T-helper 9 cell (primary cell): ENCODE measurements around the gene ROBO2.

ENCODE experiments used
- DNase-seq: peaks from one replicate; pipeline ENCODE4 v3.0.0-alpha.2; 2020

Gene ROBO2

DNA sequence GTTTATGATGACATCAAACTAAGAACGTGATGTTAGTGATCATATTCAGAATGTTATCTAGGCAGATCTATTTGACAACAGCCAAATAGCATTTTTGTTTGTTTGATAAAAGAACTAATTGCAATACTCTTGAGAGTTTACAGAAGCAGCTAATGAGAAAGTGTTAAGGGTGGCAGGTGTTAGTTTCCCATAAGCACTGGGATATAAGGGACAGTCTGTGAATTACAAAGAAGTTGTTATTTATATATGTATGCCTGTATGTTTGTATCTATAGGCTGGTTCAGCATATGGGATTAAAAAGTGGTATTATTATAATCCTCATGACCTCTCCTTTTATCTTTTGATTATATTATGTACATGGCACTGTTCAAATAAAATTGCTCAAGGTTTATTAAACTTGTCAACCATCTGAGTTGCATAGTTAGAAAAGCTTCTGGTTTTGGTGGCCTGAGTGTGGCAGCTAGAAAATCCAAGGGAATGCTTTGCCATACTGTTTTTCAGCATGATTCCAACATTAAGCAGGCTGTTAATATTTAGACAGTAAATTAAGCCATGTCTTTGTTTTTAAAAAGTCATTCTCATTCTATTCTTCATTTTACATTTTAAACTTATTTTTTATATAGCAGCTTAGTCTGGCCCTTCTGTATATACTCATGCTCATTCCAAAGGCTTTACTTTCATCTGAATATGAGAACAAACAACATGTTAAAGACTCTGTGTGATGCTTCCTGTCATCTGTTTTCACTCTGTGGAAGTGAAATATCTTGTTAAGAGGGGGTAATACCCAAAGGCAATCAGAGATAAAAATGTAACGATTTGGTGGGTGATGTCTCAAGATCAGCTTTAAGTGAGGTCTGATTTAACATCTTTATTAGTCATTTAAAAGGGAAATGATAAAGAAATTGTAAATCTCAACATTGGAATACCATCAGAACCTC is 13.1 kb downstream of the ROBO2 start:
- no peak for DNase-seq

DNA sequence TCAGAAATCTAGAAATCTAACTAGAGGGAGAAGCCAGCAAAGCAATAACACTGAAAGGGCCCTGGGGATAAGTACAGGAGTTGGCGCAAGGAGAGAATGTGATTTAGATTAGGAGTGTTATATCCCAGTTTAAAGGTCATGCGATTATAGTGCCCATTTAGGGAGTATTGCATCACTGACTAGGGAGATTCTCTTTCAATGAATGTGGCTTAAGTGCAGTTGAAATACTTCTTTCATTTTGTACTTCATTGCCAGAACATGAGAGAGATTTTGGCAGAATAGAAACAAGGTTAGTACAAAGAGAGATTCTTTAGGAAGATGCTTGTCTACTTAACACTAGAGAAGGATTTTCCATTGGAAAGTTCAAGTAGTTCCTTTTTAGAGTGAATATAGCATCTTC is 13.9 kb downstream of the ROBO2 start:
- DNase-seq, result no peak

DNA sequence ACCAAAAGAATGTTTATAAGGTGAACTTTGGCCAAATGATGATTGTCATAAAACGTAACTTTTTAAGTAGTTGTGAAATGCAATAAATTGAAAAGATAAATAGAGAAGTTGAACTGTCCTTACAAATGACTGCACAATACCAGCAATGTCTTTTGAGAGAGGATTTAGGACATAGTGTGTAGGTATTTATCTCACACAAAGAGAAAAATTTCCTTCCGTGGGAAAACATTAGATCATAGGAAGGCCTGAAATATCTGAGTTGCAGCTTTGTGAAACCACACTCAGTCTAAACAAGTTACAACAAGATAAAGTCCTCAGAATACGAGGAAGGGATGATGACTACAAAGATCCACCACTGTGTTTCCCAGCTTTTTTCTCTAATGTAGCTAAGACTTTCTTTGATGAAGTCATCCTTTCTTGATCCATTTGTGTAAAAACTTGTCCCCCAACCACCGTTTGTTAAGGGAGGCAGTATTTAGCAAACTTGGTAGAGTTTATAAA is 16.0 kb downstream of the ROBO2 start:
- no peak for DNase-seq

DNA sequence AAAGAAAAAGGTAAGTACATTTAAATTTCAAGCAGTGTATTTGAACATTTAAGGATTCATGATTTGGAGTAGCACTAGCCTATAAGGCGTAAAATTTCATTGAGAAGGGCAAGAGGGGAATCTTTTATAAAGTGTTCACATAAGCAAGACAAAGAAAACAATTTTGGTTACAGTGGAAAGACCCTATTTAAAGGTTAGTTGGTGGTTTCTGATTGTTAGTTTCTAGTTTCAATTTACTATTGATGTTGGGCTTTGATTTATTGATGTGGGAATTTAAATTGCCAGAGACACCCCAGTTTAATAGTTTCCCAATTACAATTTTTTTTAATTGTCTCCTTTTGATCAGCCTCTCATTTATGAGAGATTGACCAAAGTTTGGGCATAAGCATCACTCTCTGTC is 19.5 kb downstream of the ROBO2 start:
- no peak for DNase-seq

DNA sequence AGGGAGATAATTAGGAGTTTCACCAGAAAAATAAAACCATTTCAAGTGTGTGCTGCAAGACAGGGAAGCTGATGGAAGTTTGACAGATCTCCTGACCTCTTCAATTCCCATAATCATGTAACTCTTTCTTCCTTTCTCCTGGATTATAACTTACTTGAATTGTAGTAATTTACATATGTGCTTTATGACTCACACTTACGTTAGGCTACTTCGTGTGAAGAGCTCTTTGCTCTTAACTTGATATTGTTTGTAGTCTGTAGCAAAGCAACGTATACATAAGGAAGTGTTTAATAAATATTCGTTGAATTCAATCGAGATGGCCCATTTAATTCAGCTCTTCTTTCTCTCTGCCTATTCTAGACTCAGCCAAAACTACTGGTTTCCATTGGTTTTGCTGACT is 23.5 kb downstream of the ROBO2 start:
- DNase-seq, result no peak

DNA sequence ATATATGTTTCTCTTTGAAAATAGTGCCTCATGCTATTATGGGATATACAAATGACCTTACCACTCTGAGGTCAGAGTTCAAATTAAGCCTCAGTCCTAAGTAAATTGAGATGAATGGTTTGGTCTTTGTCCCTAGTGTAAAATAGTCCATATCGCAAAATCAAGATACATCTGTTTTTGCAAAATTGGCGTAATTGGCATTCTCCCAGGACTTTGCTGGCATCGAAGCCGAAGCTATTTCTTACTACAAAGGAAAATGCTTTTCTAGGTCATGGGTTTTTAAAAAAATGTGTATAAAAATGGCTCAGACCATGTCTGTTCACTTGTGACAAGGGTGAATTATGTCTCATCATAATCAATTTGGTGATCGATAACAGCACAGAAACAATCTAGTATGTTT is 25.9 kb downstream of the ROBO2 start:
- no peak for DNase-seq

DNA sequence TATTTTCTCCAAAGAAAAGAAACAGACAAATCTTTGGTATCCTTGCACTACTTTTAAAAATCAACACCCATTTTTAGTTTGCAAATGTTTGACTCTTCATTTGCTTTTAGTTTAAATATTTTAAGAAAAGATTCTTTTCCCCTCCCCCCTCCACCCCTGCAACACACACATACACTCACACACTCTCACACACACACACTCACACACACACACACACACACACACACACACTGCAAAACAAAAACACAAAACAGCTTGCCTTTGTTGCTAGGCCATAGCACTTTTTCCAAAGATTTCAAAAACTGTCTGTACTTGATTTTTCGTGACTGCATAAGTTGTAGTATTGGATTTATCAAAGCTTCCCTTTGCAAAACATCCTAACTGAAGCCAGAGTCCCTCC is 26.9 kb downstream of the ROBO2 start:
- no peak for DNase-seq

DNA sequence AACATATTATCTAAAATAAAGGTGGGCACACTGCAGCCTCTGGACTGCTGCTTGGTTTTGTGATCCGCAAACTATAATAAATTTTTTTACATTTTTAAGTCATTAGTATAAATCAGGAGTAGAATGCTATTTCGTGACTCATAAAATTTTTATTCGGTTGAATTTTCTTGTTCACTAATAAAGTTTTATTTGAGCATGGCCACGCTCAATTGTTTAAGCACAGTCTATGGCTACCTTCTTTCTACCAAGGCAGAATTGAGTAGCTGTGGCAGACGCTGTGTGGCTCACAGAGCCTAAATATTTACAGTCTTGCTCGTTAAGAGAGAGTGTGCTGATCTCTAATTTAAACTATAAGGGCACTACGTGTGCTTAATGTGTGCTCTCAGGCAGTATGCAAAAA is 28.9 kb downstream of the ROBO2 start:
- no peak for DNase-seq

DNA sequence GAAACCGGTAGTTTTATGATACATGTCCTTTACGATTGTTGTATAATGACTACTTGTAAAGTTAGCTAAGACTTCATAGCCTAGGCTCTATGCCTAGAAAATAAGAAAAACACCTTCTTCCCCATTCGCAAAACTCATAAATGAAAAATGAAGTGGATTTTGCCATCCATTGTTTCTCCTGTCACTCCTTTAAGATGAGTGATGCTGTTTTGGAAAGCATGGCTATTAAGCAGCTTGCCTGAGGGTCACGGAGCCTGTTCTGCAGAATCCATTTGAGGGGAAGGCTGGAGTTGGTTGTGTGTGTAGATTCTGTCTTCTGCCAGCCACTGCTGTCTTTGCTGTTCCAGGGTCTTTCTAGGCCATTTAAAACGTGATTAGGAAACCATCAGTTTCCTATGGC is 31.5 kb downstream of the ROBO2 start:
- no peak for DNase-seq

DNA sequence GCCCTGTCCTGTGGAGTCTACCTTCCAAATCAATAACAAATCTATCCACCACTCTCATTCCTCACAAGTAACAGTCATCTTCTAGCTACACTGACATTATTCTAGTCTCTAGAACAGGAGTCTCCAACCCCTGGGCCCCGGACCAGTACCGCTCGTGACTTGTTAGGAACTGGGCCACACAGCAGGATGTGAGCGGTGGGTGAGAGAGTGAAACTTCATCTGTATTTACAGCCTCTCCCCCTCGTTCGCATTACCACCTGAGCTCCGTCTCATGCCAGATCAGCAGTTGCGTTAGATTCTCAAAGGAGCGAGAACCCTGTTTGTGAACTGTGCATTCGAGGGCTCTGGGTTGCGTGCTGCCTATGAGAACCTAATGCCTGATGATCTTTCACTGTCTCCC is 31.9 kb downstream of the ROBO2 start:
- DNase-seq, result no peak

DNA sequence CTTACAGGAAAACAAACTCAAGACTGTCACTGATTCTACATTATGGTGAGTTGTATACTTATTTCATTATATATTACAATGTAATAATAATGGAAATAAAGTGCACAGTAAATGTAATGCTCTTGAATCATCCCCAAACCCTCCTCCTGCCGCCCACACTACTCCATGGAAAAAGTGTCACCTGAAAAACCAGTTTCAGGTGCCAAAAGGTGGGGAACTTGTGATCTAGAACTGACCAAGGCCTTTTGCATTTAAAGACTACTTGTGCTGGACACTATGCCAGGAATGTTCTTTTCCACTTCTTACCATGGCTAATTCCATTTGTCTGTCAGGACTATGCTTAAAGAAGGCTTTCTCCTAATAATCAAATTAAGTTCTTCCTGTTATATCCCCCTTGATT is 32.3 kb downstream of the ROBO2 start:
- no peak for DNase-seq

DNA sequence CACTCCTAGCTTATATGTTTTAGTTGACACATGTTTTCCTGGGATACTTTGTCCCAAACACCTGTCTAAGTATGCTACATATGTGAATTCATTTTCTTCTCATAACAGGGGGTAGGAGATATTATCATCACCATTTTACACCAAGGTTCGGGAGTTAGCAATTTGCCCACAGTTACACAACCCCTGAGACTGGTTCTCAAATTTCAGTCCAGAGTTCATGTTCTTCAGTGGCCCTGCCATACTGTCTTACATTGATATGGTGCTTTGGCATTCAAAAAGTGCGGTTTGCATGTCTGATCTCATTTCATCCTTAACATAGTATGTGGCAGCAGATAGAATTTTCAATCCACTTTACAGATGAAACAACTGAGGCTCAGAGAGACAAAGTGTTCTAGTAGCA is 38.4 kb downstream of the ROBO2 start:
- DNase-seq, result no peak

DNA sequence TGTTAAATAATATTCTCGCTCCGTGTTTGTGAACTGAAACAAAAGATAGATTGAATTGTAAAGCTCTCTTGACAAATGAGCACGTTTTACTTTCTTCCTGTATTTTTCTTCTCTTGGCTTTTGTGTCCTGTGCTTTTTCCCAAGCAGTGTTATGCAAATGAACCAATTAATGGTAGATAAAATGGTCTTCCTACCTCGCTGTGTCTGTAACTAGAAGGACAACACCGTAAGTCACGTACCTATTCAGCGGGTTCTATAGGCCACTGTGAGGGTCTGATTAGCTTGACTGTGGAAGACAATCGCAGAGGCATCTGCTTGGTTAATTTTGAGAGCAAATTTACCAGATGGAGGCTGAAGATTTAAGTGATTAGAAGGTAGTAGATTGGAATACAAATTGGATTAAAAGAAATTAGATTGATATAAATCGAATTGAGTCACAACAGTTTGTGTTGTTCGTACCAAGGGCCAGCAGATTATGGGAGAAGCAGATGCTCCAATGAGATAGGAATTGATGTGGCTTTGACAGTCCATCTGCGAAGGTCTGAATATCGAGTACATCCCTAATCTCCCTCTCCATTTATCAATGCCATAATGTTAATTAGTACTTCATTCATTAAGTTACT is 40.2 kb downstream of the ROBO2 start:
- DNase-seq, result no peak

DNA sequence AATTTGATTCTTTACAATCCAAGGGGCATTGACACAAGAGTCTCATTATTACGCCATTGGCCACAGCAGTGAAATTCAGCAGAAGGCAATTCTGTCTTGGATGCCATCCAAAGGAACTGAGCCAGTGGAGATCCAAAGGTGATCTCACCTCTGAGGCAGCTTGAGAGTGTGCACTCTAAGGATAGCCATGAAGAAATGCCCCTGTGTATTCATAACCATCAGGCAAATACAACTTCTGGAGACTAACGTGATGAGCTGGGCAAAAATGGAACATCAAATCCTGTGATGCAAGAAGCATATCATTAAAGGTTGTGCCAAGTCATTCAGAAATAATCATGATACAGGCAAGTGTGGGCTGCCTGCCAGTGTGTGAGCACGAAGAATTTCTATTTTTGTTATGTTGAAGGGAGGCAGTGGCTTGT is 41.4 kb downstream of the ROBO2 start:
- DNase-seq, result no peak

DNA sequence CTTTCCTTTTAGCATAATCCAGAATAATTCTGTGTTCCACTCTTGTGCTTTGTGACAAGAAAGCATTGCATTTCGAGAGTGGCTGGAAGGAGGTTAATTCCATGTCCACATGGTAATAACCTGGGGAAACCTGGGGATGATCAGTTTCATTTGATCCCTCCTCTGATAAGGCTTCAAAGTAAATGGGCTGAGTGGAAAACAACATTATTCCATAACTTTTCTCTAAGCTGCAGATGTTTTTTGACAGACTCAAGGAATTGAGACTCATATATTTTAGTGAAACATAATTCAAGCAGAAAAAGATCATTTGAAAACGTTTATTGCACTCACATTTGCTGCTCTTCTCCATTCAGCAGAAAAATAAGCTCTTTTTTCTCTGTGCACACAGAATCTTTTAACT is 44.6 kb downstream of the ROBO2 start:
- DNase-seq, result no peak

DNA sequence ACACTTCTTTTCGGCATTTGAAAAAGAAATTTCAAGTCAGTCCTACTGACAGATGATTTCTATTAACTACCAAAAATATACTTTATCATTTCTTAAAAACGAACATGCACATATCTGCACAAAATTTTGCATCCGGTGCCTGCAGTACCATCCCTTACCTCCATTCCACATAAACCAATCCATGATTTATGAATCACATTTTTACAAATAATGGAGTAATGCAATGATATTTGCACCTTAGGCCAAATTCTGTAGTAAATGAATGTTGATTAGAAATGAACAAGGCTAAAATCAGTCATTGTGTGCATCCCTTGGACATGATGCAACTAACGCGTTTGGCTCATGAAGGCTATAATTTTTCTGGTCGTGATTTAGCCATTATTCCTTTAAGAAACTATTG is 46.5 kb downstream of the ROBO2 start:
- no peak for DNase-seq

DNA sequence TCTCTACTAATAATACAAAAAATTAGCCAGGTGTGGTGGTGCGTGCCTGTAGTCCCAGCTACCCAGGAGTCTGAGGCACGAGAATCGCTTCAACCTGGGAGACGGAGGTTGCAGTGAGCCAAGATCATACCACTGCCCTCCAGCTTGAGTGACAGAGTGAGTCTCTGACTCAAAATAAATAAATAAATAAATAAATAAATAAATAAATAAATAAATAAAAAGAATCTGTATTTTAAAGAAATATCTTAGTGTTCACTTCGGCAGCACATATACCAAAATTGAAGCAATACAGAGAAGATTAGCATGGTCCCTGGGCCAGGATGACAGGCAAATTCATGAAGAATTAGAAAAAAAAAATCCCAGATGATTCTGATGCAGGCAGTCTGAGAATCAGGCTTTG is 51.9 kb downstream of the ROBO2 start:
- no peak for DNase-seq

DNA sequence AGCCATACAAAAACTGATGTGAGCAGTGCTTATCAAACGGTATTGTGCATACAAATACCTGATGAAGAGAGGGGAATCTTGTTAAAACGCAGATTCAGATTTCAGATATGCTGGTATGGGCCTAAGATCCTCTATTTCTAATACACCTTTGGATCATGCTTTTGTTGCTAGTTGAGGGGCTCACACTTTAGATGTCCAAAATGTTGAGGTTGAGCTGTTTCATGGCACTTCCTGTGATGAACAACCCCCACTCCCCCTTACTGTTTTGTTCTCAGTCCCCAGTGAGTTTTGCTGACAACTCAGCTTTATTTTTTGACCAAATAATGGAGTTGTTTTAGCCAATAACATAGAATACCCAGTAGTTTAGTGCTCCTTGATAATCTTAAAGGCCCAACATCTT is 53.2 kb downstream of the ROBO2 start:
- DNase-seq, result no peak

DNA sequence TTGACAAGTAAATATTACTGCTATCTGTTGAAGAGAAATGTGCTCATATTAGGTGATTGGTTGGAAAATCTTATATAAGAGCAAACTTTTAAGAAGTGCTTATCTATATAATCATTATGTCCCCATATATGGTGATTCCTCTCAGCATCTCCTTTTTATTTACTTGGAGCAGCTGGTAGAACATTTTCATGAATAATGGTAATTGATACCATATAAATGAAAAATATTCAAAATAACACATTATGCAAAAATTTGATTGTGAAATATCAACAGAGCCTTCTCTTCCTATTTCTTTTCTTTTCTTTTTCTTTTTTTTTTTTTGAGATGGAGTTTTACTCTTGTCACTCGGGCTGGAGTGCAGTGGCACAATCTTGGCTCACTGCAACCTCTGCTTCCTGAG is 56.2 kb downstream of the ROBO2 start:
- no peak for DNase-seq

DNA sequence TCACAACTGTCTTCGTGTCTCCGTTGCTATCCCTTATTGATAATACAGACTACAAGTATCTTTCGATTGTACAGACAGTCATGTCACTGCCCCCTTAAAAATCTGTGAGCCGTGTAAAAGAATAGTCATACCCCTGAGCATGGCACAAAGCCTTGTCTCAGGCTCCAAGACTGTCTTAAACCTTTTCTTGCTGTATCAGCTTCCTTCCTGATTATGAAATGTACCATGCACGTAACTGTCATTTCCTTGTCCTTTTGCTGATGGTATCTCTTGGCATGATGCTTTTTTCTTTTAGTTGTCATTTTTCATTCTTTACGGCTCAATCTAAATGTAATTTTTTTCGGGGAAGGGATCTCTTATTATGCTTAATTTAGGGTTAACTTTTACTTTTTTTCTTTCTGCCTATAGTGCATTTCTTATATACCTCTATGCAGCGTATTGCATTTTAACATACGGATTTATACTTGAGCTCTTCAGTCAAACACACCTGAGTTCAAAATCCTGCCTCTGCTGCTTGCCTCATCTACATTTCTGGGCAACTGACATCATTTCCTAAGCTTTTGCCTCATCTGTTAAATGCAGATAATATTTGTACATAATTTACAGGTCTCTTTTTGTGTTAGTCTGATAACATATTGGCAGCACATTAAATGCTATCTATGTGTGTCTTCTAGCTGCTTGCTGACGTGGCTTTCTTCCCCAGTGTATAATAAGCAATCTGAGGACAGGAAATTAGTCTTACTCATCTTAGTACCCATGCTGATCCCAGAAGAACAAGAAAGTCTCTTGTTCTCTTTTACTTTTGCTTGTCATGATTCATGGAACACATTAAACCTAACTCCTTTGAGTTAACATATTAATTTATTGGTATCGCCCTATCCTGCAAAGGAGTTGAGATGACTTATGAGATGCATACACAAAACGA is 57.3 kb downstream of the ROBO2 start:
- no peak for DNase-seq

DNA sequence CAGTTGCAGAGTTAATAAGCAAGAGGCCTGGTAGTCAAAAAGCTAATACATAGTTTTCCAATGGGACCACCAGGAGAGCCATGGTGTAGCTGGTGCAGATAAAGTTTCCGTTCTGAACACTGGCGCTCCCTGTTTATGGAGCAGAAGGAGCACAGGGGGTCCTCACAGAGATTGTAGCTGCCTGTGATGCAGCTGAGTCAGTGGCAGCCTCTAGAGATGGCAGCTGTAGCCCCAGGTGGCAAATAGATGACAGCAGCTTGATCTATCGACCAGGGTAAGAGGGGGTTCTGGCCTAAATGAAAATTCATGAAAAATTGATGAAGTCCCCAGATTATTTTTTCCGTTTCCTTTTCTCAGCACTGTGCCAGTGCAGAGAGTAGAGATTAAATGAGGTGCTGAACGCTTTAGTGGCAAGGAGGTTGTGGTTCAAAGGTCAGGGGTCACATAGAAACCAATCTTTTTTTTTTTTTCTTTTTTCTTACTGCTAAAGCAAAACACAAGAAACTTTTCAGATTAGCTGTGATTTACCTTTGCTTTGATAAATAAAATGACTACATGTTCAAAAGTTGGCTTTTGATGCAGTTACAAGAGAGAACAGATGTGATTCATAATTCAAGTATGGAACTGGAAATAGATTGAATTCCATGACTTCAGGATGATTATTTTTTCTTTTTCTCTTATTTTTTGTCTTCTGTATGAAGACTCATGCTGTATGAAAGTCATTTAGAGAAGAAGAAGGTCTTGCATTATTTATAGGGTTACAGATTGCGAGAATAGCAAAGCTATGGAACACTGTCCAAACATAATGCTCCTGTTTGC is 63.3 kb downstream of the ROBO2 start:
- no peak for DNase-seq

DNA sequence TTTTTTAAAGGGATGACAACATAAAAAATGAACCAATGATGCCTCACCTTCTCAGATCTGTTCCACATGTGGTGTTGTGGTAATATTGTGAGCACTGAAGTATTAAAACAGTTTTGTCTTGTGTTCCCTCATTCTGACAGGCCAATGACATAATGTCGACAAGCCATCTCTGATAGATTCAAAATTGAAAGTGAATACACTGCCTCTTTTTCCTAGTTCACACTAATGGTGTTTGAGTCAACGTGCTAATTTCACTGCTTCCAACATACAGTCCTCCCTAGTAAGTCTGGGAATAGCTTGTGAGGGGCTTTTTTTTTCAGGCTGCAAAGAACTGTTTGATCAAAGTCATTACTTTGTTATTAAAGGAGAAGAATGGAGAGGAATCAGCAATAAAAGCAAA is 82.8 kb downstream of the ROBO2 start:
- no peak for DNase-seq
